Lung (tissue), 12 donors: Measurements from ENCODE around the gene ROR1. TPM values are rescaled to one million over a fixed set of nuclear protein-coding genes. Genes with fewer than 3 reads are reported as not detected.

Experiments
- ATAC-seq: fragments of 200-7000 bp; cut with Tn5 transposase; one replicate; pipeline ENCODE4 v1.9.1; 2020; ENCODE audit warnings: moderate number of reproducible peaks; ENCODE audit not compliant: insufficient read depth, low FRiP score
- DNase-seq, 3 donors: peaks; one replicate each; pipeline ENCODE4 v3.0.0-alpha.2; 2013 to 2017
- H3K27ac ChIP-seq, 2 donors: one replicate each; pipeline ENCODE4 v1.5.1; 2013; ENCODE audit warnings: mild to moderate bottlenecking in 2 of 2, moderate library complexity in 2 of 2, control low read depth in 1 of 2, inconsistent platforms in 1 of 2, low read depth in 1 of 2, low read length in 1 of 2
- H3K27me3 ChIP-seq, 3 donors: one replicate each; pipeline ENCODE4 v1.5.1; 2013; ENCODE audit warnings: low read length in 2 of 3; ENCODE audit not compliant: control insufficient read depth in 3 of 3, insufficient read depth in 3 of 3
- H3K36me3 ChIP-seq, 4 donors: one replicate each; pipeline ENCODE4 v1.5.1; 2013; ENCODE audit warnings: low read length in 4 of 4, mild to moderate bottlenecking in 1 of 4, moderate library complexity in 1 of 4; ENCODE audit not compliant: control insufficient read depth in 4 of 4, insufficient read depth in 4 of 4
- H3K4me1 ChIP-seq, 5 donors: one replicate each; pipeline ENCODE4 v1.5.1; 2013; ENCODE audit warnings: low read length in 5 of 5, mild to moderate bottlenecking in 2 of 5, moderate library complexity in 1 of 5; ENCODE audit not compliant: control insufficient read depth in 5 of 5, insufficient read depth in 5 of 5
- H3K4me3 ChIP-seq: one replicate; pipeline ENCODE4 v1.5.1; 2013; ENCODE audit warnings: mild to moderate bottlenecking, control low read depth, moderate library complexity
- H3K9ac ChIP-seq, 2 donors: one replicate each; pipeline ENCODE4 v1.5.1; 2013; ENCODE audit warnings: low read length in 2 of 2, control low read depth in 1 of 2; ENCODE audit not compliant: insufficient read depth in 1 of 2
- H3K9me3 ChIP-seq, 4 donors: one replicate each; pipeline ENCODE4 v1.5.1; 2013; ENCODE audit warnings: low read length in 3 of 4, mild to moderate bottlenecking in 1 of 4, moderate library complexity in 1 of 4; ENCODE audit not compliant: control insufficient read depth in 4 of 4, insufficient read depth in 3 of 4
- CTCF ChIP-seq: IDR thresholded peaks from 2 replicates; pipeline ENCODE4 v1.5.1; 2012; ENCODE audit warnings: mild to moderate bottlenecking; ENCODE audit errors: control extremely low read depth, extremely low read depth
- WGBS, 2 donors: extraction: QIAGEN DNeasy Blood & Tissue Kit; methylation state at CpG; one replicate each; pipeline ENCODE4 v1.1.7; 2013; 5-methylcytosine and 5-hydroxymethylcytosine counted together
- polyA plus RNA-seq, 2 donors: library from polyadenylated mRNA; stranded (reverse); fragments of 200-250 nt; gene quantifications; one replicate each; pipeline ENCODE4 v1.2.1, GENCODE V29; 2013
- total RNA-seq, 2 donors: library from RNA; depleted of rRNA in 1 of 2; stranded (reverse); fragments of >200 nt in 1 of 2; gene quantifications; one replicate each; pipeline ENCODE4 v1.2.1, GENCODE V29; 2014 to 2021
- donor health status: control.
- donor health status: control.
- donor health status: Bipolar disorder and iron deficiency.
- donor health status: healthy.
- donor health status: DM: yes; HTN: yes; CAD: no.

ROR1 gene
- total and polyA plus RNA-seq, 4 donors = 2.9 to 47.0 (median 14.0) TPM

GRCh38 chr1:64006276-64007051, 232.6 kb downstream of the ROR1 start:
- H3K4me1 ChIP-seq = peaks cover 0 to 18% (median 14%) of the 10 kb centered on the region in 5 donors
- WGBS, 2 donors = 52 to 58% methylated on average over 8 of the region's 8 CpGs

GRCh38 chr1:64010316-64010715, 236.5 kb downstream of the ROR1 start:
- no peak overlapping the region for H3K4me3 ChIP-seq
- ATAC-seq (no peak), DNase-seq (no peak)
- no peak overlapping the region for H3K9ac ChIP-seq
- WGBS, 2 donors = 84 to 92% methylated on average over 1 of the region's 1 CpG
- peaks cover 0 to 15% (median 4%) of the 10 kb centered on the region in 4 donors for H3K36me3 ChIP-seq
- H3K27me3 ChIP-seq = no peaks in the 10 kb centered on the region
- no peak for TF ChIP-seq CTCF
- H3K9me3 ChIP-seq = no peaks in the 10 kb centered on the region
- no peak overlapping the region for H3K27ac ChIP-seq
- H3K4me1 ChIP-seq = peaks cover 0 to 18% (median 9%) of the 10 kb centered on the region in 5 donors

More at GRCh38 chr1:64006276-64007051, 232.6 kb downstream of the ROR1 start:
- Histone ChIP-seq H3K27ac (peak overlapping the region; percentile 74 to 84), H3K9ac (no peak overlapping the region), H3K4me3 (no peak overlapping the region), H3K36me3 (peaks cover 0 to 3% (median 1%) of the 10 kb centered on the region in 4 donors), H3K27me3 (no peaks in the 10 kb centered on the region), H3K9me3 (peaks cover 0 to 1% (median 0%) of the 10 kb centered on the region in 4 donors)
- ATAC-seq = peak; percentile 60
- DNase-seq = peak in 1 of 3 donors; percentile 29
- TF ChIP-seq CTCF = no peak

- H3K4me3 ChIP-seq = no peak overlapping the region
- no peak for DNase-seq
- no peak for ATAC-seq
- H3K9ac ChIP-seq = no peak overlapping the region
- no peaks in the 10 kb centered on the region for H3K27me3 ChIP-seq
- no peak overlapping the region for H3K27ac ChIP-seq
- TF ChIP-seq CTCF = no peak
- 68 to 73% methylated on average over 4 of the region's 4 CpGs for WGBS, 2 donors
- H3K36me3 ChIP-seq = peaks cover 0 to 20% (median 8%) of the 10 kb centered on the region in 4 donors
- no peaks in the 10 kb centered on the region for H3K9me3 ChIP-seq
- H3K4me1 ChIP-seq = no peaks in the 10 kb centered on the region
These were observed 239.6 kb downstream of the ROR1 start for GRCh38 chr1:64013395-64013794.
